Fibroblast of lung (primary cell): ENCODE data around the gene THBS1. TPM values are rescaled to one million over a fixed set of nuclear protein-coding genes. Genes with fewer than 3 reads are reported as not detected.

Experiments used
- DNase-seq, 2 donors: peaks; one replicate each; pipeline versions ENCODE4 v3.0.0 to v3.0.0-alpha.2; 2010; ENCODE audit warnings: low read depth in 2 of 2
- H2AFZ ChIP-seq: 2 replicates; pipeline ENCODE4 v1.5.1; 2012; ENCODE audit warnings: low read length, control low read depth, inconsistent platforms
- H3K27ac ChIP-seq: 2 replicates; pipeline ENCODE4 v1.5.1; 2011; ENCODE audit warnings: low read length, control low read depth; ENCODE audit not compliant: insufficient read depth
- H3K27me3 ChIP-seq: 2 replicates; pipeline ENCODE4 v1.5.1; 2011; ENCODE audit warnings: mild to moderate bottlenecking, low read length; ENCODE audit not compliant: control insufficient read depth, insufficient read depth
- H3K36me3 ChIP-seq: 2 replicates; pipeline ENCODE4 v1.5.1; 2011; ENCODE audit warnings: low read length; ENCODE audit not compliant: control insufficient read depth, insufficient read depth
- H3K4me1 ChIP-seq: 2 replicates; pipeline ENCODE4 v1.5.1; 2011; ENCODE audit warnings: low read length; ENCODE audit not compliant: control insufficient read depth, insufficient read depth; ENCODE audit errors: extremely low read depth
- H3K4me2 ChIP-seq: 2 replicates; pipeline ENCODE4 v1.5.1; 2011; ENCODE audit warnings: low read length, control low read depth; ENCODE audit not compliant: insufficient read depth; ENCODE audit errors: extremely low read depth
- H3K4me3 ChIP-seq, 4 experiments: fragments of 200-600 bp in 1 of 4; sonication (generic) in 1 of 4; replicated peaks in 1 of 4; 2 replicates each; pipeline ENCODE4 v1.5.1; 2011 to 2016; ENCODE audit warnings: low read length in 4 of 4, low read depth in 3 of 4, mild to moderate bottlenecking in 3 of 4, control low read depth in 2 of 4, inconsistent platforms in 1 of 4, mixed read lengths in 1 of 4; ENCODE audit not compliant: insufficient read depth in 1 of 4; ENCODE audit errors: control extremely low read depth in 1 of 4
- H3K79me2 ChIP-seq: 2 replicates; pipeline ENCODE4 v1.5.1; 2012; ENCODE audit warnings: mild to moderate bottlenecking, low read length, inconsistent platforms; ENCODE audit not compliant: control insufficient read depth, insufficient read depth
- H3K9ac ChIP-seq: 2 replicates; pipeline ENCODE4 v1.5.1; 2011; ENCODE audit warnings: mild to moderate bottlenecking, low read length, control low read depth; ENCODE audit not compliant: insufficient read depth
- H3K9me3 ChIP-seq: 2 replicates; pipeline ENCODE4 v1.5.1; 2012; ENCODE audit warnings: low read depth, low read length; ENCODE audit not compliant: control insufficient read depth, insufficient read depth
- H4K20me1 ChIP-seq: 2 replicates; pipeline ENCODE4 v1.5.1; 2011; ENCODE audit warnings: low read length; ENCODE audit not compliant: control insufficient read depth, insufficient read depth; ENCODE audit errors: extremely low read depth
- EZH2 ChIP-seq: IDR thresholded peaks from 2 replicates; pipeline ENCODE4 v1.5.1; 2012; ENCODE audit warnings: low read length, control low read depth, mild to moderate bottlenecking; ENCODE audit errors: missing control alignments
- polyA plus RNA-seq, 2 donors: library from polyadenylated mRNA; depleted of rRNA in 1 of 2; stranded (reverse) in 1 of 2; unstranded in 1 of 2; fragments of >200 nt; gene quantifications; 2 replicates each; pipeline ENCODE4 v1.2.1, GENCODE V29; 2011 to 2012; ENCODE audit warnings: missing spikeins in 1 of 2
- total RNA-seq: library from RNA; depleted of rRNA; stranded (reverse); fragments of >200 nt; gene quantifications from 2 replicates; pipeline ENCODE4 v1.2.1, GENCODE V29; 2014
- TF ChIP-seq, protein P1 (sequence below), 2 donors: IDR thresholded peaks in 1 of 2; conservative IDR thresholded peaks in 1 of 2; 1 replicate in 1 of 2; 2 replicates in 1 of 2; pipeline ENCODE4 v1.5.1; 2011 to 2012; ENCODE audit warnings: low read length in 2 of 2, control low read depth in 1 of 2, inconsistent platforms in 1 of 2, low read depth in 1 of 2, mild to moderate bottlenecking in 1 of 2

The THBS1 gene
- total and polyA plus RNA-seq, 2 donors (not counting 1 experiment from before 2014, with no cell fraction given): 1,512 to 1,745 TPM

DNA sequence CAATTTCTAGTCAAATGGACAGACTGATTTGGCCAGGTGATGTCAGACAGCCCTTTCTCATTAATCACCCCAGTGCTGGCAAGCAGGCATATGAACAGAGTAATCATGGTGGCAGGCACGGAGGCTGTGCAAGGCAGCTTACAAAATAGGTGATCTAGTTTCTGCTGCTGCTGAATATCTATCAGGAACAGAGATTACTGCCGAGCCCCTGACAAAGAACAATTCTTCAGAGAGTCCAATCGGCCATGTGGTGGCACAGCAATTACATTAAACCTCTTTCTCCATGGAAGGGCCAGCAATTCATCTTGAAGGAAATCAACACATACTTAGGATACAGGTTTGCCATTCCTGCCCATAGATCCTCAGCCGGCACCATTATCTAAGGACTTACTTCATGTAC, 32.3 kb upstream of the THBS1 start:
- H3K4me2 ChIP-seq: no peak overlapping the region
- H4K20me1 ChIP-seq: no peaks in the 10 kb centered on the region
- no peaks in the 10 kb centered on the region for H3K9me3 ChIP-seq
- H2AFZ ChIP-seq: no peak overlapping the region
- H3K4me3 ChIP-seq: no peak overlapping the region
- no peak for DNase-seq
- no peaks in the 10 kb centered on the region for H3K4me1 ChIP-seq
- H3K27me3 ChIP-seq: no peaks in the 10 kb centered on the region
- TF ChIP-seq, protein P1, sequence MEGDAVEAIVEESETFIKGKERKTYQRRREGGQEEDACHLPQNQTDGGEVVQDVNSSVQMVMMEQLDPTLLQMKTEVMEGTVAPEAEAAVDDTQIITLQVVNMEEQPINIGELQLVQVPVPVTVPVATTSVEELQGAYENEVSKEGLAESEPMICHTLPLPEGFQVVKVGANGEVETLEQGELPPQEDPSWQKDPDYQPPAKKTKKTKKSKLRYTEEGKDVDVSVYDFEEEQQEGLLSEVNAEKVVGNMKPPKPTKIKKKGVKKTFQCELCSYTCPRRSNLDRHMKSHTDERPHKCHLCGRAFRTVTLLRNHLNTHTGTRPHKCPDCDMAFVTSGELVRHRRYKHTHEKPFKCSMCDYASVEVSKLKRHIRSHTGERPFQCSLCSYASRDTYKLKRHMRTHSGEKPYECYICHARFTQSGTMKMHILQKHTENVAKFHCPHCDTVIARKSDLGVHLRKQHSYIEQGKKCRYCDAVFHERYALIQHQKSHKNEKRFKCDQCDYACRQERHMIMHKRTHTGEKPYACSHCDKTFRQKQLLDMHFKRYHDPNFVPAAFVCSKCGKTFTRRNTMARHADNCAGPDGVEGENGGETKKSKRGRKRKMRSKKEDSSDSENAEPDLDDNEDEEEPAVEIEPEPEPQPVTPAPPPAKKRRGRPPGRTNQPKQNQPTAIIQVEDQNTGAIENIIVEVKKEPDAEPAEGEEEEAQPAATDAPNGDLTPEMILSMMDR (conservative IDR thresholded peaks at IDR 0.05 in 1 of 2, IDR thresholded peaks at IDR 0.05 in 1 of 2; ENCODE audit: low read depth in 1 of 2, low read length in 2 of 2): no peak
- no peak for TF ChIP-seq EZH2
- no peak overlapping the region for H3K27ac ChIP-seq
- no peaks in the 10 kb centered on the region for H3K36me3 ChIP-seq
- no peaks in the 10 kb centered on the region for H3K79me2 ChIP-seq
- no peak overlapping the region for H3K9ac ChIP-seq

GRCh38 chr15:39549912-39550311, 31.0 kb upstream of the THBS1 start:
- no peak overlapping the region for H3K27ac ChIP-seq
- no peaks in the 10 kb centered on the region for H3K79me2 ChIP-seq
- H3K27me3 ChIP-seq: no peaks in the 10 kb centered on the region
- no peak overlapping the region for H3K4me3 ChIP-seq
- H3K4me2 ChIP-seq: no peak overlapping the region
- no peaks in the 10 kb centered on the region for H3K4me1 ChIP-seq
- no peak for TF ChIP-seq EZH2
- TF ChIP-seq, protein P1 (conservative IDR thresholded peaks at IDR 0.05 in 1 of 2, IDR thresholded peaks at IDR 0.05 in 1 of 2; ENCODE audit: low read depth in 1 of 2, low read length in 2 of 2): no peak
- H3K36me3 ChIP-seq: no peaks in the 10 kb centered on the region
- no peak overlapping the region for H2AFZ ChIP-seq
- H3K9ac ChIP-seq: no peak overlapping the region
- H4K20me1 ChIP-seq: no peaks in the 10 kb centered on the region
- no peaks in the 10 kb centered on the region for H3K9me3 ChIP-seq
- no peak for DNase-seq

- Histone ChIP-seq H3K9ac (no peak overlapping the region), H3K4me2 (no peak overlapping the region), H3K36me3 (no peaks in the 10 kb centered on the region), H3K79me2 (no peaks in the 10 kb centered on the region), H3K27ac (no peak overlapping the region), H3K4me1 (no peaks in the 10 kb centered on the region), H3K9me3 (no peaks in the 10 kb centered on the region), H3K27me3 (no peaks in the 10 kb centered on the region), H2AFZ (no peak overlapping the region), H3K4me3 (no peak overlapping the region), H4K20me1 (no peaks in the 10 kb centered on the region)
- no peak for DNase-seq
- TF ChIP-seq, protein P1 (conservative IDR thresholded peaks at IDR 0.05 in 1 of 2, IDR thresholded peaks at IDR 0.05 in 1 of 2; ENCODE audit: low read depth in 1 of 2, low read length in 2 of 2): no peak
- TF ChIP-seq EZH2: no peak
These were observed 29.4 kb upstream of the THBS1 start for GRCh38 chr15:39551476-39551875.
